Measurements from ENCODE around the gene NOL11.
"Not testable (repeated sequence)": the region's sequence is repeated elsewhere in the genome, so short reads cannot be mapped to it uniquely, and the experiment has no call there.

NOL11 gene

GRCh38 chr17:67700725-67701119 is 17.0 kb upstream of the NOL11 start:
- TF ChIP-seq CTCF (IDR thresholded peaks at IDR 0.05; ENCODE audit: extremely low read depth, insufficient read depth, missing control alignments) = no peak
- in situ Hi-C loops (cut with MboI; ENCODE audit: low pct_unique_long_range_greater_than_20kb, low sequenced_read_pairs, unreplicated experiment) = no loop called here
- no peak for DNase-seq (ENCODE audit: low spot score)

- DNase-seq (ENCODE audit: low spot score); in situ Hi-C loops (cut with MboI; ENCODE audit: low pct_unique_long_range_greater_than_20kb, low sequenced_read_pairs, unreplicated experiment): not testable (repeated sequence)
Measured at GRCh38 chr17:67702861-67703260, 14.9 kb upstream of the NOL11 start.

GRCh38 chr17:67707442-67707841 is 10.3 kb upstream of the NOL11 start:
- no peak for DNase-seq (ENCODE audit: low spot score)
- no peak for TF ChIP-seq CTCF (IDR thresholded peaks at IDR 0.05; ENCODE audit: extremely low read depth, insufficient read depth, missing control alignments)
- in situ Hi-C loops (cut with MboI; ENCODE audit: low pct_unique_long_range_greater_than_20kb, low sequenced_read_pairs, unreplicated experiment) = no loop called here

- in situ Hi-C loops (cut with MboI; ENCODE audit: low pct_unique_long_range_greater_than_20kb, low sequenced_read_pairs, unreplicated experiment) = no loop called here
- no peak for DNase-seq (ENCODE audit: low spot score)
- no peak for TF ChIP-seq CTCF (IDR thresholded peaks at IDR 0.05; ENCODE audit: extremely low read depth, insufficient read depth, missing control alignments)
Measured at GRCh38 chr17:67708378-67708777, 9.4 kb upstream of the NOL11 start.

- no peak for TF ChIP-seq CTCF (IDR thresholded peaks at IDR 0.05; ENCODE audit: extremely low read depth, insufficient read depth, missing control alignments)
- no peak for DNase-seq (ENCODE audit: low spot score)
- in situ Hi-C loops (cut with MboI; ENCODE audit: low pct_unique_long_range_greater_than_20kb, low sequenced_read_pairs, unreplicated experiment) = no loop called here
Measured at GRCh38 chr17:67711916-67712315, 5.8 kb upstream of the NOL11 start.

- in situ Hi-C loops (cut with MboI; ENCODE audit: low pct_unique_long_range_greater_than_20kb, low sequenced_read_pairs, unreplicated experiment) = no loop called here
- no peak for DNase-seq (ENCODE audit: low spot score)
- no peak for TF ChIP-seq CTCF (IDR thresholded peaks at IDR 0.05; ENCODE audit: extremely low read depth, insufficient read depth, missing control alignments)
Measured at GRCh38 chr17:67712375-67712774, 5.4 kb upstream of the NOL11 start.

- DNase-seq (ENCODE audit: low spot score) = no peak
- in situ Hi-C loops (cut with MboI; ENCODE audit: low pct_unique_long_range_greater_than_20kb, low sequenced_read_pairs, unreplicated experiment) = no loop called here
- no peak for TF ChIP-seq CTCF (IDR thresholded peaks at IDR 0.05; ENCODE audit: extremely low read depth, insufficient read depth, missing control alignments)
Measured at GRCh38 chr17:67713169-67713568, 4.6 kb upstream of the NOL11 start.
